MV-4-11 (cell line): ENCODE results near the gene CPXCR1.
"Not testable (repeated sequence)": the region's sequence is repeated elsewhere in the genome, so short reads cannot be mapped to it uniquely, and the experiment has no call there.

Source experiments
- DNase-seq: peaks from one replicate; lab custom pipeline; 2025; lab: John Stamatoyannopoulos, UW

CPXCR1 gene

GRCh38 chrX:88746925-88747324 is at the start of gene CPXCR1:
CPXCR1 (plus strand) TSS chrX:88747225; CDS start chrX:88753415, 6,190 bp downstream.
- DNase-seq = no peak

GRCh38 chrX:88735835-88736234 is 11.2 kb upstream of the CPXCR1 start:
- no peak for DNase-seq

GRCh38 chrX:88746215-88746614 is 810 bp upstream of the CPXCR1 start:
- DNase-seq = not testable (repeated sequence)

- not testable (repeated sequence) for DNase-seq
Measured at GRCh38 chrX:88752339-88752738, 5.3 kb downstream of the CPXCR1 start.

GRCh38 chrX:88789825-88790224 is 42.8 kb downstream of the CPXCR1 start:
- DNase-seq = no peak
